ENCODE results near the gene AUH.

Gene AUH

DNA sequence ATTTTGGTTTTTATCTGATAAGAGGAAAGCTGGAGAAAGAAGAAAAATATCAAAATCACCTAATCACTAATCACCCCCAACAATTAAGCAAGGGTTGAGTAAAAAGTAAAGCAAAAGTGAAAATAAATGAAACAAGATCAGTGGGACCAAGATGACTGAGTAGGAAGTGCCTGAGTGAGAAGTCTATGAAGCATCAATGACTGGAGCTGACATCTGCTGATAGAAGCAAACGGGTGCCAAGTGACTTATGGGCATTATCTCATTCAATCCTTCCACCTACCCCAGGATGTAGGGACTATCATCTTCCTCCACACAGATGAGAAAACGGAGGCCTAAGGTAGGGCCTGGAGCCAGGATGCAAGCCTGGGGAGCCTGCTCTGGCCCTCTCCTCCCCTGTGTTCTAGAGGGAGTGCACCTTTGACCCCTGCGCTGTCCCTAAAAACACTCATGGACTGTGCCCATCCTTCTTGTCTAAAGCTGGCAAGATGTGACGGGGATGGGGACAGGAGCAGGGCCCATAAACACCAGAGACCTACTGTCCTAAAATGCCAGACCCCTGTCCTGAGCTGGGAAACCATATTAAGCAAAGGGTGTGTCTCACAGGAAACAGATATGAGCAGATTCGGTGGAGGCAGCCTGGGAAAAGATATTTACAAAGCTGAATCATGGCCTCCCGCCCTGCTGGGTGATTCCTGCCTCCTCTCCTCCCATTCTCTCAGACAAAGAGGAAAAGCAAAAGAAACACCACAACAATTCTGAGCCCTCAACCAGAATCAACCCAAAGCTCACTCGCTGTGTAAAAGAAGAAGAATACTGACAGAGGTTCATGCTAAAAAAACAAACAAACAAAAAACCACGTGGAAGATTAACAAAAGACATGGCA, 116.0 kb downstream of the AUH start:
- DNase-seq (ENCODE audit: low spot score) = no peak

DNA sequence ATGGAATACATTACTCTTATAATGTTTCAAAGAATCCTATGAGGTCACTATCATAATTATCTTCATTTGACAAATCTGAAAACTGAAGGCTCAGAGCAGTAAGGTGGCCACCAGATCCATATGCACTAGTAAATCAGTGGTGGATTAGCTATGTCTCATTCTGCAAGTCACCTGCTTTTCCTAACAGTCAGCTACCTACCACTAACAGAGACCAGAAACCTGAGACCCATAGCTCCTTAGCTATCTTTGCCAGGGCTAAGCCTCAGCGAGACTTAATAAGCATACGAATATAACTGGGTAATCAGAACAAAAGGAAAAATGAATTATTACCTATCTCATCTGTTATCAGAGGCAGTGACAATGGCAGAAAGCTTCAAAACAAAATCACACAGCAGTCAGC, 118.7 kb downstream of the AUH start:
- no peak for DNase-seq (ENCODE audit: low spot score)

DNA sequence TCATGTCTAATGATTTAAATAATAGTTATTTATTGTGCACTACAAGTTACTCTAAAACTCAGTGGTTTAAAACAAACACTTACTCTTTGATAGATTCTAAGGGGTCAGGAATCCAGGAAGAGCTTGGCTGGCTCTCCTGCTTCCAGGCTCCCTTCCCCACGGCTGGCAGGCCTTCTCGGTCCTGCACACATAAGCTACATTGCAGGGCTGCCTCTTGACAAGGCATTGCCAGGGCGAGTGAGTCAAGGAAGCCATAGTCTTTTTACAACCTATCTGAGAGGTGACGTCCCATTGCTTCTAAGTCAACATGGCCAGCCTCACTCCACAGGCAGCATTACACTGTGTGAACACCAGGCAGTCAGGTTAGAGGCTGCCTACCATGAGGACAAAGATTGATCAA, 119.8 kb downstream of the AUH start:
- DNase-seq (ENCODE audit: low spot score) = no peak

DNA sequence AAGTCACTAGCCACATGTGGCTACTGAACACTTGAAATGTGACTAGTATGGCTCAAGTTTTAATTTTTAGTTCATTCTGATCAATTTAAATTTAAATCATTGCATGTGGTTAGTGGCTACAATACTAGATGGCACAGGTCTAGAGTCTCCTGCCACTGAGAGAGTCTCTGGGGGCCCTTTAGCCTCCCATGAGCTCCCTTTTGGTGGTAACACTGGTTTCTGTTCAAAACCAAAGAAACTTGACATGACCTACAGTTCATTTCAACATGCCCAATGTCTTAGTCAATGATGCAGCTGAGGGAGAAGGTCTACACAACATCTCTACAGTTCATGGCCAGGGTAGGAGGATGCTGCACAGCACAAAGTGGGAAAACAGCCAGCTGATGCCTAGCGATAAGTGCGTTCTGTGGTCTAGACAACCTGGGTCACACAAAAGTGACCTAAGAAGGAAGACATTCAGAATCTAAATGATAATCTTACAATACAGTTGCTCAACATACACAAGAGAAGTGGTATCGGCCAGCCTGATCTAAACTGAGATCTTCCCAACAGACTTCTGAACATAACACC, 121.0 kb downstream of the AUH start:
- no peak for DNase-seq (ENCODE audit: low spot score)

DNA sequence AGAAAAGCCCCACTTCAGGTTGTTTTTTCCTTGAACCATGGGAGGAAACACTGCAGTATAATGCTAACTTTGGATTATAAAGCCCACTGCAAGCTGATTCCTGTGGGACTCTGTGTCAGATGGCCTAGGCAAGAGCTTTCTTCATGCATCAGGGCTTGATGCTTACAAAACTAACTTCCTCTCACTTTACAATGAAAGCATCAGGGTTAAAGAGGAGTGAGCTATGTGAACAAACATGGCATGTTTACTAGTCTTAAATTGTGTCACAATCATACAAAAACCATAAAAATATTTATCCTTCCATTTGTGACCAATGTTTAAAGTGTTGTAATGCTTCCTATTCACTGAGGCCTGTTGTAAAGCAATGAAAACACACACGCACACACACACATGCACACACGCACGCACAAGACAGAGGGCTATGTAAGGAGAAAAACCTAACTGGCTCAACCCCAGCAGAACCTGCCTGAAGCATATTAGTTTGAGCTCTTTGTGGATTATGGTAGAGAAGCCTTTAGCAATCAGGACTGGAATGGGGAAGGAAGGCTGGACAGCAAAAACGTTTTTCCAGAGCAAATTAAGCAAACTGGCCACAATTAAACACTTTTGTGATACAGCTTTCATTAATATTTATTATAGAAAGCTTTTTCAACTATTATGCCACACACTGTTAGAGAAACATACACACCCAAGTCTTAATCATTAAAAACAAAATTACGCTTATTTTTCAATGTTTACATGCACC, 122.2 kb downstream of the AUH start:
- DNase-seq (ENCODE audit: low spot score) = no peak

DNA sequence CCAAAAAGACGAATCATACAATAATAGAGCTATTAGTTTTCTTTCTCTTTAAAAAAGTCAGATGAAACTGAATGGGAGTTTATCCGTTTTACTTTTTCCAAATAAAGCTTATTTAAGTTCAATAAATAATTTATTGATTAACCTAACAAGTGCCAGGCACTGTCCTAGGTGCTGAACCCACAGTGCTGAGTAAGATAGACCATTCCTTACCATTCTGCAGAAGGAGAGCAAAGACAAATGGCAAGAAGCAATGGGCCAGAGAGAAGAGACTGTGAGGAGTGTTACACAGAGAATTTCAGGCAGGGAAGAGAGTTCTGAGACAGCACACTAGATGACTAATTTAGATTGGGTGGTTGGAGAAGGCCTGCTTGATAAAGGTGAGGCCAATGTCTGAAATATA, 127.2 kb downstream of the AUH start:
- DNase-seq (ENCODE audit: low spot score) = no peak

DNA sequence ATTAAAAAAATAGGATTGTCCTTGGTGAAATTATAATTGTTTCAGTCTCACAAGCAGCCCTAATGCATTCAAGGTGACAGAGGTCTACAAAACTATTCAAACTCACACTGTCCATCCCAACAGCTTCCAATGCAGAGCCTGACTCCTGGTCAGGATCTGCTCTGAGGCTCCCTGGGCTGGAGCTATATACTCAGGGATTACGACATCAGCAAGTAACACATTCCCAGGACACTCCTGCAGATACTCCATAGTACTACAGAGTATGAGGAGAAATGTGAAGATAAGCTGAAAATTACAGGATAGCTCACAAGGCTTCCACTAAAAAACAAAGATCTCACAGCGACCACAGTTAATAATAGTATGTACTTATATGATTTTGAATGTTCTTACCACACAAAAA, 130.1 kb downstream of the AUH start:
- no peak for DNase-seq (ENCODE audit: low spot score)

DNA sequence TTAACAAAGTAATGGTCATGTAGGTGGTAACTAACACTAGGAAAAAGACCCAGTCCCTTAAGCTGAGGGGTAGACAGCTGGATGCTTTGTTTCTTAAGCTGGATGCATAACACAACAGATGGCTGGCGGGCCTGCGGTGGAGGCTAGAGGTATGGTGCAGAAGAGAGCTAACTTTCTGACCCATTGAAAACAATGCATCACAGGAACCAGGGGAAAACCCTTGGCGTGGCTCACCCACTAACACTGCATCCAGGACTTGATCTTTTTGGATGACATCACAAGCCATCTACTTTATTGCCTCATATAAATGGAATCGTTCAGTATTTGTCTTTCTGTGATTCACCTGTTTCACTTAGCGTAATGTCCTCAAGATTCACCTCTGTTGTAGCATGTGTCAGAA, 138.7 kb downstream of the AUH start:
- no peak for DNase-seq (ENCODE audit: low spot score)

DNA sequence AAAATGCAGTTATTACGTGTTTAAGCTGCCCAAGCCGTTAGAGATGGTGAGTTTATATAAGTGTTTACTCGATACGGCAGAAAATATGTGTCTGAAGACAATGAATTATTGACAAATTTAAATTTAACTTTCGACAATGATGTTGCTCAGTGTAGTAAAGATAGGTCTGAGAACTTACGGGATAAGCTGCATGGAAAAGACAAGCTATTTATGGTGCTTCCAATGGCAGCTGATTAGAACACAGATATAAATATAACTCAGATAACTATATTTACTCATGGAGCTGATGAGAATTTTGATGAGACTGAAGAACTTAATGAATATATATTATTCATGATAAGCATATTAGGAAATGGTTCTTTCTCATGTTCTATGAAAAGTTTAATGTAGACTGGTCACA, 139.3 kb downstream of the AUH start:
- DNase-seq (ENCODE audit: low spot score) = no peak

DNA sequence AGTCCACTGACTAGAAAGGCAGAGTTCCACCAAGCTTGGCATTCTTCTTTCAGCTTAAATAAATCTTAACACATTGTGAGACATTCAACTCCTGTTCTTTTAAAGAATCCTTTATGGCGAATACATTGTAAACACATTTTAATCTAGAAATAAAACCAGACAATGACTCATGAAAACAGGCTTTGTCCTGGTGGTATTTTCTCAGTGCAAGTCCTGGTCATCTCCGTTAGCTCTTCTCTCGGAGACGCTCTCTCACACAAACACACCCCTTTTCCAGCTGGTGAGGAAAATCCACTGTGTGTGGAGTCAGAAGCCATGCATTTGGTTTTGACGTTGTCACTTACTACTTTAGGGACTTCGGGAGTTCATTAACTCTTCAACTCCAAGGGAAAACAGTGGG, 140.4 kb downstream of the AUH start:
- no peak for DNase-seq (ENCODE audit: low spot score)

DNA sequence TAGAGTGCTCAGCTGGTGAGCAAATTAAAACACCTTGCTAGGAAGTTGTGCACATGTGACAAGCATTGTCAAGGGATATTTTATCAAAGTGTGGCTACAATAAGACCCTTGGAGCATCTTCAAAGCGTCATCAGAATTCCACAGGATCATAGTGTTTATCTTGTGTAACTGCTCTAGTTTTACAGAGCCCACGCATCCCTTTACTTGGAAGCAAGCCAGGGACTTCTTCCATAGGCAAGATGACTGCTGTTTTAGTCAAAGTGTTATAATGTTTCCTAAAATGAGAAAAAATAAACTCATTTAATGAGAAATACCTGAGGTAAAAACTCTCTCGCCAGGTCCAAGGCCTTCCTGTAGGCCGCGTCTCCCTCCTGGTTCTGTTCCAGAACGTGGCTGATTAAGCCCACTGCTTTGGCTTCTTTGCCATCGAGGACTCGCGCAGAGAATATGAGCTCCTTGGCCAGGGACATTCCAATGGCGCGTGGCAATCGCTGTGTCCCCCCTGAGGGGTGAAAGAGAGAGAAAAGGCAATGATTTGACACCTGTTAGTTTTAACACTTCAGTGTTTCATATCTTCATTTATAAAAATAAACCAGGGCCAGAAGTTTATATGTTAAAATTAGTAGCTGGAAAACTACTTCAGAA, 141.1 kb downstream of the AUH start:
- DNase-seq (ENCODE audit: low spot score) = no peak

DNA sequence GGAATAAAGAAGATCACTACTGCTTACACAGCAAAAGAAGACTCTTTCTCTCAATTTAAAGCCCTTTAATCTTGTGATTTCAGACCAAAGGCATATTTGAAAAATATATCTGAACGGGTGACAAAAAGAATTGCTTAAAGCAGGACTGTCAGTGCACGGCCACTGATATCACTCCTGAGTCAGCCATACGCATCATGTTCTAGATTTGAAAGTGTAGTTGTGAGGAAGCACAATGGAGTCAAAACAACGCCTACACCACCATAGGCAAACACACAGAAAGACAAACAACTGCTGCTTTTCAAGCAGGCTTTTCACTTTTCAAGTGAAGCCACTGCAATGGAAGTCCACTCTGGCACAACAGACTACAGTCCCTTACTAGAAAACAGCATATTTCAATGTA, 141.7 kb downstream of the AUH start:
- DNase-seq (ENCODE audit: low spot score) = no peak

DNA sequence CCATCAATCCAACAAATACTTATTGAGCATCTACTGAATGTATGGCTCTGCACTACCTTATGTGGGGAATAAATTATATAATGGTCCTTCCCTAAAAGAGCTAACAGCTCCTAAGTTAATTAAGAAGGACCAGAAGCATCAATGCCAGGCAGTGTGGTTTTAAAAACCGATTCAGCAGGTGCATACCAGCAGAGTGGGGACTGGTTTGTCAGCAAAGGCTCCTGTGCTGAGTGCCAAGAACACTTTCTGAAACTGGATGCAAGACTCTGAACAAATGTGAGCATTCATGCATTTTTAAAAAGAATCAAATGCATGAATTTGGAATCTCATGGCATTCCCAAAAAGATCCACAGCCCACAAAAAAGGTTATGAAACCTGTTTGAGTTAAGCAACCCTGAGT, 142.2 kb downstream of the AUH start:
- no peak for DNase-seq (ENCODE audit: low spot score)

DNA sequence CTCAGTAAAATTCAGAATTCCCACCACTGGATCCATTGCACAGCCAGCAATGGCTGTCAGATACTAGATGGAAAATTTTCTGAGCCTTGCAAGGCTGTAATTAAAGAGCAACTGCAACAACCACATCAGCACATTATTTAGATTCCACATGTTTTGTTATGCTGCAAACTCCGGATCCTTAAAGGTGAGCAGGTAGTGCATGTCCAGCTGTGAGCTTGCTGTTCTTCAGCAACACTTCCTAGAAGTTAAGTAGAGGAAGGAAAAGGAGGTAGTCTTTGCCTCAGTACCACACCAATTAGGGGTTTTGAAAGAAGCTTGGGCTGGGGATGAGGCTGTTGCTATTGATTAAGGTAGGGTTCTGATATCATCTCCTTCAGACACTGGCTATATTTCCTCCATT, 144.3 kb downstream of the AUH start:
- DNase-seq (ENCODE audit: low spot score) = no peak

DNA sequence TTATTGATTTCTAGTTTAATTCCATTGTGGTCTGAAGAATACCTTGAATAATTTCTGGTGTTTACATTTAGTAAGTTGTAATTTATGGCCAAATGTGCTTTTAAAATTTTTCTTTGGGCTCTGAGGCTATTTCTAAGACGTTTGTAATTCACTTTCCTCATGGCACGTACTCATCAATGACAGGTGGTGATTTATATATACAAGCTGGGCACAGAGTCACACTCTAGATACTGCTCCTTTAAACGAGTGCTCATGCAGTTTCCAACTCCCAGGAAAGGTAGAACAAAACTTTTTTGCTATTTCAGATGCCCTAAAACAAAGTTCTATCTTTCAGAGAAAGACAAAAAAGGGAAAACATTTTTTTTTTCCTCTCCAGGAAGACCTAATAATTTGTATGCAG, 146.9 kb downstream of the AUH start:
- no peak for DNase-seq (ENCODE audit: low spot score)

DNA sequence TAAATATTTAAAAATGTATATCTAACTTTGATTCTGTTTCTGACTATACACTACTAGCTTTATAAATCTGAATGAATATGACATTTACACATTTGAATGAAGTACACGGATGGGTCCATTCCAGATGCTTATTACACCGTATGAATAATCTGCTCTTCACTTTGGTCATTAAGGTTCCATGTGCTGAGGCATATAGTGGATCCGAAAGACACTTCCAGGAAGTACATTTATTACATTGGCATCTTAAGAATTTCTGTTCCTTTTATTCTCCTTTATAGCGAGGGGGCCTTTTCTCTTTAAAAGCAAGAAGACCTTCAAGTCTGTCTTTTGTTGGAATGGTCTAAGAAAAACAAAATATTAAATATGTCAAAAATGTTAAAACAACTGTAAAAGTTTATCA, 147.6 kb downstream of the AUH start:
- DNase-seq (ENCODE audit: low spot score) = no peak

DNA sequence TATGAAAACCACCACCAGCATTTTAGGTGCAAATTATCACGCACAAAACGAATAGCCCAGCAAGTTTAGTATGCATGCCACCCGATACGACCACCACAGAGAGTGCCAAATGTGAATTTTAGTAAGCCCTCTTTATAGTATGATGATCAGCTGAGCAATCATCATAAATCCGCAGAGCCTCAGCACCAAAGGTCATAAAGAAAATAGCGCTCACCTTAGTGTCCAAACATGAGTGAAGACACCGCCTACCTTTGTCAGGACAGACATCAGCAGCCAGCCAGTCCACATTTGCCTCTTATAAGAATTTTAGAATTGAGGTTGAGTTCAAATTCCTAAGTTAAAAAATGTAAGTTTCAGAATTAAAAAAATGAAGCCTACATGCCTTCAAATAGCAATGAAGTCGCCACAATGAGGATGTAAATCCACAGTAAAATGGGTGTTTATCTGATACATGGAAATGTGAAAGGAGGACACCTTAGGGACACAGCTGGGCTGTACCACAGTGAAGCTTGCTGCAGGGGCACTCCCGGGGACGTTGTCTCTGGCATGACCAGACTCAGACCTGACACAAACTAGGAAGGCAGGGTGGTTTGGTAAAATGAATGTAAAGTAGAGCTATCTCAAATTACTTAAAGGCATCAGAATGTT, 149.0 kb downstream of the AUH start:
- DNase-seq (ENCODE audit: low spot score) = no peak

DNA sequence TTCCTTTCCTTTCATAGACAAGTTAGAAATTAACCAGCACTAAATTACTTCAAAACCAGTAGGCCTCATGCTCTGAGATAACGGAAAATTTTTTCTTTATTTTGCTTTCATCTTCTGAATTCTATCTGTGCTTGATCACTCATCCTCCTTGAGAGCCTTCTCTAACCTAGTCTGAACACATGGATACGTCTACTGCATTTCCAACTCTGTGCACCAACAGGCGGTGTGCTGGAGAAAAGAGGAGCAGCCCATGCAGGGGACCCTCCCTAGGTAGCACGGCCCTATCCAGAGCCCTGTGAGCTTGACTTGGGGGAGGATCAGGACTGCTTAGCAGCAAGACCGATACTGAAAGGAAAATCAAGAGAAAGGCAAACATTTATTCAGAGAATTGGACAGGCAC, 149.8 kb downstream of the AUH start:
- no peak for DNase-seq (ENCODE audit: low spot score)

DNA sequence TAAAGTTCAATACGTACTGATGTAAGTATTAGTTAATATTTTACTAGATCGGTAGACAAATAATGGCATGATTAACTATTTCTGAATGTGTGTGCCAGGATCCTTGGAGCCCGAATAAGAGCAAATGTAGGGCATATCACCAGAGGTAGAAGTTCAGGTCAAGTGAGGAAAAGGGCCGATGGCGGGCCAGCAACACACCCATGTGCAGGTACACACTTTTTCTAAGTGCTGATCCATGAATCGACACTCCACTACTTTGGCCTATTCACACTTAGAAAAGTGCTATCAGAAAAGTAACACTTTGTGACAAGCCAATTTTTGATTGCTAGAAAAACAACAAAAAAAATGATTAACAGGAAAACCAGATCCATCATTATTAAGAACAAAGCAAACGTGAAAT, 150.3 kb downstream of the AUH start:
- no peak for DNase-seq (ENCODE audit: low spot score)

DNA sequence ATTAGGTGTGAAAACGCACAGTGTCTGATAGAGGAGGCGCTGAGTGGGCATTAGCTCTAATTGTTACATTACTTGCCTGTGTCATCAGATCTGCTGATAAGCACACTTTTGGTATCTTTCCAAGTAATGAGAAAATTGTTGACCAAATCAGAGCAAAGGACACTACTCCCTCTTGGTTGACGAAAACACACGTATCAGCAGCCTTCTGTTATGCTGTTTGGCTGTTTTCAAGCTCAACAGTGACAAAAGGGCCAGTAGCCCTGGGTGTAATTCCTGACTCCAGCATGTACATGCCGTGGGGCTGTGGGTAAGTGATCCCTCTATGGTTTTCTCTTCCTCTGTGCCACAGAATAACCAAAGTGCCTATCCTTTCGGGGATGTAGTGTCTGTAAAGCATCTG, 151.4 kb downstream of the AUH start:
- DNase-seq (ENCODE audit: low spot score) = no peak

DNA sequence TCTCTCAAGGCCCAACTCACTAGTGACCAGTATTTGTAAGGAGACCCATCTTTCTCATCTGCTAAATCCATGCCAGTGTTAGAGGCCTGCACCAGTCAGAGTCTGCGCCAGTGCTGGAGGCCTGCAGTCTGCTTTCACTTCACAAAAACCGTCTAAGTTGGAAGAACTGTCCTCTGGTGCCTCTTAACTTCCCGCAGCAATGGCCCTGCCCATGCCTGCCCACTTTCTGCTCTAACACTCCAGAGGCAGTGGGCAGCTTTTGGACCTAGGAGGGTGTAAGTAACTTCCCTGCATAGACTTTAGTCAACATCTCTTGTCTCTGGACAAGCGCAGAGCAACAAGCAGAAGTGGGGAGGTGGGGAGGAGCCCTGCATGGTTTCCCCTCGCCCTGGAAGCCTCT, 152.9 kb downstream of the AUH start:
- DNase-seq (ENCODE audit: low spot score) = no peak

DNA sequence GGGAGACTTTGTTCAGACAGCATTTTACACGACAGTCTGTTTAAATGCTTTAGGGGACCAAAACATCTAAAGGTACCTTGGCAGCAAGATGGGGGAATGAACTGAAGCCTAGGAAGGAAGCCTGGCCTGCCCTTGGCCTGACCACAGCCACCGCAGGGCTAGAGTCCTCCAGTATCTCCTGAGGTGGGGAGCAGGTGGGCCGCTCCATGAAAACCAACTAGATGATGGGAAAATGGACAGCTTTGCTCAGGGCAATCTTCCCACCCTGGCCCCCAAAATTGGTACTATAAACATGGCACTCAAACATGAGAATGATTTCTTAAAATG, 153.3 kb downstream of the AUH start:
- no peak for DNase-seq (ENCODE audit: low spot score)
